GM23338 (cell line): ENCODE results near the gene NCKAP5. TPM values are rescaled to one million over a fixed set of nuclear protein-coding genes. Genes with fewer than 3 reads are reported as not detected.
A peak's percentile ranks its signal among the peaks of the same experiment; 100 is the strongest.

Source experiments
- ATAC-seq: fragments of 200-7000 bp; cut with Tn5 transposase; 3 replicates; pipeline ENCODE4 v1.9.1; 2020
- DNase-seq: peaks from one replicate; pipeline ENCODE4 v3.0.0-alpha.2; 2015; ENCODE audit warnings: low spot score
- H2AFZ ChIP-seq: fragments of 200-600 bp; sonication (generic); 2 replicates; pipeline ENCODE4 v1.8.0; 2016; ENCODE audit warnings: antibody characterized with exemption, mild to moderate bottlenecking, moderate library complexity
- H3F3A ChIP-seq: fragments of 200-600 bp; sonication (generic); replicated peaks from 2 replicates; pipeline ENCODE4 v1.8.0; 2017; ENCODE audit warnings: antibody characterized with exemption, mixed run types, low read depth
- H3K27ac ChIP-seq: fragments of 200-600 bp; sonication (generic); 2 replicates; pipeline ENCODE4 v1.6.1; 2016; ENCODE audit warnings: low read depth
- H3K27me3 ChIP-seq: fragments of 200-600 bp; sonication (generic); 2 replicates; pipeline ENCODE4 v1.8.0; 2016; ENCODE audit warnings: mild to moderate bottlenecking, mixed run types, moderate library complexity; ENCODE audit not compliant: insufficient read depth
- H3K36me3 ChIP-seq: fragments of 200-600 bp; sonication (generic); 2 replicates; pipeline ENCODE4 v1.8.0; 2016; ENCODE audit warnings: mild to moderate bottlenecking; ENCODE audit not compliant: insufficient read depth
- H3K4me1 ChIP-seq: fragments of 200-600 bp; sonication (generic); 2 replicates; pipeline ENCODE4 v1.8.0; 2016; ENCODE audit warnings: mild to moderate bottlenecking, moderate library complexity; ENCODE audit not compliant: insufficient read depth
- H3K4me2 ChIP-seq: fragments of 200-600 bp; sonication (generic); 2 replicates; pipeline ENCODE4 v1.7.1; 2017; ENCODE audit warnings: mixed run types
- H3K4me3 ChIP-seq: fragments of 200-600 bp; sonication (generic); 2 replicates; pipeline ENCODE4 v1.6.1; 2016; ENCODE audit warnings: mixed run types
- H3K79me2 ChIP-seq: fragments of 200-600 bp; sonication (generic); replicated peaks from 2 replicates; pipeline ENCODE4 v1.8.0; 2017; ENCODE audit warnings: mild to moderate bottlenecking; ENCODE audit not compliant: insufficient read depth
- H3K9me2 ChIP-seq: fragments of 200-600 bp; sonication (generic); 2 replicates; pipeline ENCODE4 v1.8.0; 2017; ENCODE audit not compliant: insufficient read depth
- H4K20me1 ChIP-seq: fragments of 200-600 bp; sonication (generic); replicated peaks from 2 replicates; pipeline ENCODE4 v1.8.0; 2017; ENCODE audit warnings: mild to moderate bottlenecking; ENCODE audit not compliant: insufficient read depth
- H3K27ac Mint-ChIP-seq: 2 replicates; pipeline ENCODE4 v1.8.0; 2020; ENCODE audit warnings: inconsistent platforms, mild to moderate bottlenecking, moderate library complexity, mixed read lengths
- H3K27me3 Mint-ChIP-seq: 3 replicates; pipeline ENCODE4 v1.8.0; 2022; ENCODE audit warnings: low read depth, mild to moderate bottlenecking, moderate library complexity, mixed read lengths, inconsistent platforms; ENCODE audit not compliant: insufficient read depth, poor library complexity
- H3K36me3 Mint-ChIP-seq: 3 replicates; pipeline ENCODE4 v1.8.0; 2021; ENCODE audit warnings: low read depth, mild to moderate bottlenecking, inconsistent platforms, moderate library complexity, mixed read lengths
- H3K4me1 Mint-ChIP-seq: 3 replicates; pipeline ENCODE4 v1.8.0; 2020; ENCODE audit warnings: mild to moderate bottlenecking, inconsistent platforms, mixed read lengths
- H3K4me3 Mint-ChIP-seq: 3 replicates; pipeline ENCODE4 v1.8.0; 2021; ENCODE audit warnings: moderate library complexity, mild to moderate bottlenecking, inconsistent platforms, mixed read lengths
- H3K9me3 Mint-ChIP-seq: 3 replicates; pipeline ENCODE4 v1.8.0; 2020; ENCODE audit warnings: moderate library complexity, mild to moderate bottlenecking, inconsistent platforms, mixed read lengths
- CREB1 ChIP-seq: fragments of 250-450 bp; sonication (Bioruptor Pico); IDR thresholded peaks from 2 replicates; pipeline ENCODE4 v1.5.0; 2020; ENCODE audit warnings: low read depth, mild to moderate bottlenecking, moderate library complexity
- EZH2 ChIP-seq: fragments of 200-600 bp; sonication (generic); IDR thresholded peaks from one replicate; pipeline ENCODE4 v1.8.0; 2017; ENCODE audit warnings: antibody characterized with exemption, mild to moderate bottlenecking, low read depth; ENCODE audit not compliant: unreplicated experiment
- EZH2phosphoT487 ChIP-seq: fragments of 200-600 bp; sonication (generic); IDR thresholded peaks from one replicate; pipeline ENCODE4 v1.8.1; 2018; ENCODE audit warnings: antibody characterized with exemption; ENCODE audit not compliant: unreplicated experiment
- JUNB ChIP-seq: IDR thresholded peaks from one replicate; pipeline ENCODE4 v1.6.1; 2016; ENCODE audit warnings: antibody characterized with exemption; ENCODE audit not compliant: unreplicated experiment
- NANOG ChIP-seq: IDR thresholded peaks from 2 replicates; pipeline ENCODE4 v1.6.1; 2016; ENCODE audit warnings: antibody characterized with exemption, borderline replicate concordance
- POLR2AphosphoS5 ChIP-seq: IDR thresholded peaks from 2 replicates; pipeline ENCODE4 v1.6.1; 2016; ENCODE audit warnings: antibody characterized with exemption, low read depth
- STAT1 ChIP-seq: IDR thresholded peaks from one replicate; pipeline ENCODE4 v1.6.1; 2016; ENCODE audit warnings: antibody characterized with exemption; ENCODE audit not compliant: unreplicated experiment
- ZNF114 ChIP-seq: fragments of 250-450 bp; sonication (Bioruptor Pico); IDR thresholded peaks from 2 replicates; pipeline ENCODE4 v1.5.0; 2020; ENCODE audit warnings: mild to moderate bottlenecking, moderate library complexity
- ZNF331 ChIP-seq: fragments of 250-450 bp; sonication (Bioruptor Pico); IDR thresholded peaks from 2 replicates; pipeline ENCODE4 v1.5.0; 2020; ENCODE audit warnings: low read depth, mild to moderate bottlenecking, moderate library complexity
- polyA plus RNA-seq: library from polyadenylated mRNA; unstranded; fragments of >200 nt; fragmentation: Nextera tagmentation; extraction: Ambion mirVana; gene quantifications from 2 replicates; pipeline ENCODE4 v1.2.1, GENCODE V29; 2016
- total RNA-seq: library from RNA; depleted of rRNA; stranded (reverse); fragments of >200 nt; shearing (Covaris generic); gene quantifications from 2 replicates; pipeline ENCODE4 v1.2.3, GENCODE V29; 2014
- TF ChIP-seq, protein P1 (sequence below): IDR thresholded peaks from 2 replicates; pipeline ENCODE4 v1.6.1; 2016; ENCODE audit warnings: antibody characterized with exemption
- TF ChIP-seq, protein P2 (sequence below): fragments of 250-450 bp; sonication (Bioruptor Pico); IDR thresholded peaks from 2 replicates; pipeline ENCODE4 v1.5.0; 2020; ENCODE audit warnings: mild to moderate bottlenecking, moderate library complexity
- TF ChIP-seq, protein P3 (sequence below): IDR thresholded peaks from one replicate; pipeline ENCODE4 v1.6.1; 2018; ENCODE audit warnings: antibody characterized with exemption; ENCODE audit not compliant: unreplicated experiment
- TF ChIP-seq, protein P4 (sequence below), 2 experiments: fragments of 200-600 bp in 1 of 2; sonication (generic) in 1 of 2; conservative IDR thresholded peaks; 2 replicates each; pipeline versions ENCODE4 v1.5.1 to v1.6.1; 2016 to 2017; ENCODE audit warnings: antibody characterized with exemption in 2 of 2, low read depth in 2 of 2, mild to moderate bottlenecking in 2 of 2, moderate library complexity in 1 of 2

Gene NCKAP5
- total and polyA plus RNA-seq, 2 experiments from 2014 or later = 0.34 to 0.73 TPM

DNA sequence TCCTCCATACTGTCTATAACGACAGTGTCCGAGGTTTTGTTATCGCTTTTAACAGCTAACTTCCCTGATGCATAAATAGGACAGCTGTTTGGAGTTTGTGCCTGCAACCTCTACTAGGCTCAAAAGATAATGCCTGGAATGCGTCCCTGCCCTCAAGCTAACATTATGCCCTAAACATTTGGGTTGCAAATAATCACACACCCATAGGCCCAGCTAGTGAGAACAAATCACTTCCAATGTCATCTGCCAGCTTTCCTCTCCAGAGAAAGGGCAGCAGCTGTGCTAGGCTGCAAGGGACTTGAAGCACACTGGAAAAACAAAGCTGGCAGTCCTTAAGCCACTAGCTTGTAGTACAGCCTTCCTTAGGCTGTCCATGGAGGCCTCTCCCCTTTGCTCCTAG, 696.4 kb downstream of the NCKAP5 start:
- Histone ChIP-seq H4K20me1 (no peaks in the 10 kb centered on the region), H3K4me2 (no peak overlapping the region), H3K27ac (no peak overlapping the region), H2AFZ (peak overlapping the region; percentile 91), H3K4me3 (no peak overlapping the region), H3F3A (no peaks in the 10 kb centered on the region), H3K79me2 (no peaks in the 10 kb centered on the region), H3K27me3 (no peaks in the 10 kb centered on the region), H3K9me2 (no peaks in the 10 kb centered on the region), H3K4me1 (peaks cover 15% of the 10 kb centered on the region), H3K36me3 (no peaks in the 10 kb centered on the region)
- ATAC-seq (peak; percentile 38; the same call in 2 of the 3 replicates), DNase-seq (no peak)
- TF ChIP-seq EZH2 = no peak
- TF ChIP-seq, protein P1, sequence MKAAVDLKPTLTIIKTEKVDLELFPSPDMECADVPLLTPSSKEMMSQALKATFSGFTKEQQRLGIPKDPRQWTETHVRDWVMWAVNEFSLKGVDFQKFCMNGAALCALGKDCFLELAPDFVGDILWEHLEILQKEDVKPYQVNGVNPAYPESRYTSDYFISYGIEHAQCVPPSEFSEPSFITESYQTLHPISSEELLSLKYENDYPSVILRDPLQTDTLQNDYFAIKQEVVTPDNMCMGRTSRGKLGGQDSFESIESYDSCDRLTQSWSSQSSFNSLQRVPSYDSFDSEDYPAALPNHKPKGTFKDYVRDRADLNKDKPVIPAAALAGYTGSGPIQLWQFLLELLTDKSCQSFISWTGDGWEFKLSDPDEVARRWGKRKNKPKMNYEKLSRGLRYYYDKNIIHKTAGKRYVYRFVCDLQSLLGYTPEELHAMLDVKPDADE = no peak
- TF ChIP-seq POLR2AphosphoS5 = no peak
- TF ChIP-seq CREB1 (CRISPR knock-in tag) = no peak
- no peak for TF ChIP-seq EZH2phosphoT487
- TF ChIP-seq STAT1 = no peak
- TF ChIP-seq, protein P2, sequence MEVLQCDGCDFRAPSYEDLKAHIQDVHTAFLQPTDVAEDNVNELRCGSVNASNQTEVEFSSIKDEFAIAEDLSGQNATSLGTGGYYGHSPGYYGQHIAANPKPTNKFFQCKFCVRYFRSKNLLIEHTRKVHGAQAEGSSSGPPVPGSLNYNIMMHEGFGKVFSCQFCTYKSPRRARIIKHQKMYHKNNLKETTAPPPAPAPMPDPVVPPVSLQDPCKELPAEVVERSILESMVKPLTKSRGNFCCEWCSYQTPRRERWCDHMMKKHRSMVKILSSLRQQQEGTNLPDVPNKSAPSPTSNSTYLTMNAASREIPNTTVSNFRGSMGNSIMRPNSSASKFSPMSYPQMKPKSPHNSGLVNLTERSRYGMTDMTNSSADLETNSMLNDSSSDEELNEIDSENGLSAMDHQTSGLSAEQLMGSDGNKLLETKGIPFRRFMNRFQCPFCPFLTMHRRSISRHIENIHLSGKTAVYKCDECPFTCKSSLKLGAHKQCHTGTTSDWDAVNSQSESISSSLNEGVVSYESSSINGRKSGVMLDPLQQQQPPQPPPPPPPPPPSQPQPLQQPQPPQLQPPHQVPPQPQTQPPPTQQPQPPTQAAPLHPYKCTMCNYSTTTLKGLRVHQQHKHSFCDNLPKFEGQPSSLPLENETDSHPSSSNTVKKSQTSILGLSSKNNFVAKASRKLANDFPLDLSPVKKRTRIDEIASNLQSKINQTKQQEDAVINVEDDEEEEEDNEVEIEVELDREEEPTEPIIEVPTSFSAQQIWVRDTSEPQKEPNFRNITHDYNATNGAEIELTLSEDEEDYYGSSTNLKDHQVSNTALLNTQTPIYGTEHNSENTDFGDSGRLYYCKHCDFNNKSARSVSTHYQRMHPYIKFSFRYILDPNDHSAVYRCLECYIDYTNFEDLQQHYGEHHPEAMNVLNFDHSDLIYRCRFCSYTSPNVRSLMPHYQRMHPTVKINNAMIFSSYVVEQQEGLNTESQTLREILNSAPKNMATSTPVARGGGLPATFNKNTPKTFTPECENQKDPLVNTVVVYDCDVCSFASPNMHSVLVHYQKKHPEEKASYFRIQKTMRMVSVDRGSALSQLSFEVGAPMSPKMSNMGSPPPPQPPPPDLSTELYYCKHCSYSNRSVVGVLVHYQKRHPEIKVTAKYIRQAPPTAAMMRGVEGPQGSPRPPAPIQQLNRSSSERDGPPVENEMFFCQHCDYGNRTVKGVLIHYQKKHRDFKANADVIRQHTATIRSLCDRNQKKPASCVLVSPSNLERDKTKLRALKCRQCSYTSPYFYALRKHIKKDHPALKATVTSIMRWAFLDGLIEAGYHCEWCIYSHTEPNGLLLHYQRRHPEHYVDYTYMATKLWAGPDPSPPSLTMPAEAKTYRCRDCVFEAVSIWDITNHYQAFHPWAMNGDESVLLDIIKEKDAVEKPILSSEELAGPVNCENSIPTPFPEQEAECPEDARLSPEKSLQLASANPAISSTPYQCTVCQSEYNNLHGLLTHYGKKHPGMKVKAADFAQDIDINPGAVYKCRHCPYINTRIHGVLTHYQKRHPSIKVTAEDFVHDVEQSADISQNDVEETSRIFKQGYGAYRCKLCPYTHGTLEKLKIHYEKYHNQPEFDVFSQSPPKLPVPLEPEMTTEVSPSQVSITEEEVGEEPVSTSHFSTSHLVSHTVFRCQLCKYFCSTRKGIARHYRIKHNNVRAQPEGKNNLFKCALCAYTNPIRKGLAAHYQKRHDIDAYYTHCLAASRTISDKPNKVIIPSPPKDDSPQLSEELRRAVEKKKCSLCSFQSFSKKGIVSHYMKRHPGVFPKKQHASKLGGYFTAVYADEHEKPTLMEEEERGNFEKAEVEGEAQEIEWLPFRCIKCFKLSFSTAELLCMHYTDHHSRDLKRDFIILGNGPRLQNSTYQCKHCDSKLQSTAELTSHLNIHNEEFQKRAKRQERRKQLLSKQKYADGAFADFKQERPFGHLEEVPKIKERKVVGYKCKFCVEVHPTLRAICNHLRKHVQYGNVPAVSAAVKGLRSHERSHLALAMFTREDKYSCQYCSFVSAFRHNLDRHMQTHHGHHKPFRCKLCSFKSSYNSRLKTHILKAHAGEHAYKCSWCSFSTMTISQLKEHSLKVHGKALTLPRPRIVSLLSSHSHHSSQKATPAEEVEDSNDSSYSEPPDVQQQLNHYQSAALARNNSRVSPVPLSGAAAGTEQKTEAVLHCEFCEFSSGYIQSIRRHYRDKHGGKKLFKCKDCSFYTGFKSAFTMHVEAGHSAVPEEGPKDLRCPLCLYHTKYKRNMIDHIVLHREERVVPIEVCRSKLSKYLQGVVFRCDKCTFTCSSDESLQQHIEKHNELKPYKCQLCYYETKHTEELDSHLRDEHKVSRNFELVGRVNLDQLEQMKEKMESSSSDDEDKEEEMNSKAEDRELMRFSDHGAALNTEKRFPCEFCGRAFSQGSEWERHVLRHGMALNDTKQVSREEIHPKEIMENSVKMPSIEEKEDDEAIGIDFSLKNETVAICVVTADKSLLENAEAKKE (CRISPR knock-in tag) = no peak
- no peak for TF ChIP-seq NANOG
- TF ChIP-seq, protein P3, sequence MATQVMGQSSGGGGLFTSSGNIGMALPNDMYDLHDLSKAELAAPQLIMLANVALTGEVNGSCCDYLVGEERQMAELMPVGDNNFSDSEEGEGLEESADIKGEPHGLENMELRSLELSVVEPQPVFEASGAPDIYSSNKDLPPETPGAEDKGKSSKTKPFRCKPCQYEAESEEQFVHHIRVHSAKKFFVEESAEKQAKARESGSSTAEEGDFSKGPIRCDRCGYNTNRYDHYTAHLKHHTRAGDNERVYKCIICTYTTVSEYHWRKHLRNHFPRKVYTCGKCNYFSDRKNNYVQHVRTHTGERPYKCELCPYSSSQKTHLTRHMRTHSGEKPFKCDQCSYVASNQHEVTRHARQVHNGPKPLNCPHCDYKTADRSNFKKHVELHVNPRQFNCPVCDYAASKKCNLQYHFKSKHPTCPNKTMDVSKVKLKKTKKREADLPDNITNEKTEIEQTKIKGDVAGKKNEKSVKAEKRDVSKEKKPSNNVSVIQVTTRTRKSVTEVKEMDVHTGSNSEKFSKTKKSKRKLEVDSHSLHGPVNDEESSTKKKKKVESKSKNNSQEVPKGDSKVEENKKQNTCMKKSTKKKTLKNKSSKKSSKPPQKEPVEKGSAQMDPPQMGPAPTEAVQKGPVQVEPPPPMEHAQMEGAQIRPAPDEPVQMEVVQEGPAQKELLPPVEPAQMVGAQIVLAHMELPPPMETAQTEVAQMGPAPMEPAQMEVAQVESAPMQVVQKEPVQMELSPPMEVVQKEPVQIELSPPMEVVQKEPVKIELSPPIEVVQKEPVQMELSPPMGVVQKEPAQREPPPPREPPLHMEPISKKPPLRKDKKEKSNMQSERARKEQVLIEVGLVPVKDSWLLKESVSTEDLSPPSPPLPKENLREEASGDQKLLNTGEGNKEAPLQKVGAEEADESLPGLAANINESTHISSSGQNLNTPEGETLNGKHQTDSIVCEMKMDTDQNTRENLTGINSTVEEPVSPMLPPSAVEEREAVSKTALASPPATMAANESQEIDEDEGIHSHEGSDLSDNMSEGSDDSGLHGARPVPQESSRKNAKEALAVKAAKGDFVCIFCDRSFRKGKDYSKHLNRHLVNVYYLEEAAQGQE = no peak
- no peak for TF ChIP-seq ZNF331
- no peak for TF ChIP-seq ZNF114 (CRISPR knock-in tag)
- TF ChIP-seq, protein P4, sequence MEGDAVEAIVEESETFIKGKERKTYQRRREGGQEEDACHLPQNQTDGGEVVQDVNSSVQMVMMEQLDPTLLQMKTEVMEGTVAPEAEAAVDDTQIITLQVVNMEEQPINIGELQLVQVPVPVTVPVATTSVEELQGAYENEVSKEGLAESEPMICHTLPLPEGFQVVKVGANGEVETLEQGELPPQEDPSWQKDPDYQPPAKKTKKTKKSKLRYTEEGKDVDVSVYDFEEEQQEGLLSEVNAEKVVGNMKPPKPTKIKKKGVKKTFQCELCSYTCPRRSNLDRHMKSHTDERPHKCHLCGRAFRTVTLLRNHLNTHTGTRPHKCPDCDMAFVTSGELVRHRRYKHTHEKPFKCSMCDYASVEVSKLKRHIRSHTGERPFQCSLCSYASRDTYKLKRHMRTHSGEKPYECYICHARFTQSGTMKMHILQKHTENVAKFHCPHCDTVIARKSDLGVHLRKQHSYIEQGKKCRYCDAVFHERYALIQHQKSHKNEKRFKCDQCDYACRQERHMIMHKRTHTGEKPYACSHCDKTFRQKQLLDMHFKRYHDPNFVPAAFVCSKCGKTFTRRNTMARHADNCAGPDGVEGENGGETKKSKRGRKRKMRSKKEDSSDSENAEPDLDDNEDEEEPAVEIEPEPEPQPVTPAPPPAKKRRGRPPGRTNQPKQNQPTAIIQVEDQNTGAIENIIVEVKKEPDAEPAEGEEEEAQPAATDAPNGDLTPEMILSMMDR (conservative IDR thresholded peaks at IDR 0.05; ENCODE audit: low read depth in 2 of 2) = no peak
- TF ChIP-seq JUNB = no peak
- Mint-ChIP-seq H3K36me3 (no peaks in the 10 kb centered on the region), H3K4me3 (no peak overlapping the region), H3K27ac (no peak overlapping the region), H3K27me3 (no peaks in the 10 kb centered on the region), H3K4me1 (peaks cover 15% of the 10 kb centered on the region), H3K9me3 (no peaks in the 10 kb centered on the region)
